Ishikawa (cell line): ENCODE results near the gene FFAR4.
A peak's percentile ranks its signal among the peaks of the same experiment; 100 is the strongest.

Experiments used
- CREB1 ChIP-seq: IDR thresholded peaks from 2 replicates; pipeline ENCODE4 v1.6.1; 2012; ENCODE audit warnings: low read depth
- EP300 ChIP-seq: IDR thresholded peaks from 2 replicates; pipeline ENCODE4 v1.6.1; 2012; ENCODE audit warnings: borderline replicate concordance
- FOXM1 ChIP-seq: IDR thresholded peaks from 2 replicates; pipeline ENCODE4 v1.6.1; 2012; ENCODE audit warnings: low read depth, borderline replicate concordance
- MAX ChIP-seq: IDR thresholded peaks from 2 replicates; pipeline ENCODE4 v1.6.1; 2012
- NFIC ChIP-seq: IDR thresholded peaks from 2 replicates; pipeline ENCODE4 v1.6.1; 2012
- REST ChIP-seq: IDR thresholded peaks from 2 replicates; pipeline ENCODE4 v1.6.1; 2012; ENCODE audit warnings: low read depth, mild to moderate bottlenecking
- TAF1 ChIP-seq: IDR thresholded peaks from 2 replicates; pipeline ENCODE4 v1.6.1; 2012; ENCODE audit warnings: low read depth, mild to moderate bottlenecking
- TCF12 ChIP-seq: IDR thresholded peaks from 2 replicates; pipeline ENCODE4 v1.6.1; 2012; ENCODE audit warnings: low read depth
- TEAD4 ChIP-seq: IDR thresholded peaks from 2 replicates; pipeline ENCODE4 v1.6.1; 2012
- USF1 ChIP-seq: IDR thresholded peaks from 2 replicates; pipeline ENCODE4 v1.6.1; 2012
- YY1 ChIP-seq: IDR thresholded peaks from 2 replicates; pipeline ENCODE4 v1.6.1; 2012; ENCODE audit warnings: low read depth
- ZBTB7A ChIP-seq: IDR thresholded peaks from 2 replicates; pipeline ENCODE4 v1.6.1; 2012; ENCODE audit warnings: low read depth

GRCh38 chr10:93595378-93596161 is 29.1 kb downstream of the FFAR4 start:
- TF ChIP-seq FOXM1: no peak
- TF ChIP-seq CREB1: no peak
- TF ChIP-seq MAX: no peak
- TF ChIP-seq USF1: no peak
- peak; percentile 61; the same call in 1 of the 2 replicates for TF ChIP-seq EP300
- TF ChIP-seq ZBTB7A: no peak
- TF ChIP-seq YY1: no peak
- TF ChIP-seq TAF1: no peak
- TF ChIP-seq REST: no peak
- peak; percentile 71 for TF ChIP-seq TCF12
- TF ChIP-seq TEAD4: peak; percentile 29; the same call in 1 of the 2 replicates
- no peak for TF ChIP-seq NFIC
